D721Med (cell line): Measurements from ENCODE around the gene FAM83C.
"Not testable (repeated sequence)": the region's sequence is repeated elsewhere in the genome, so short reads cannot be mapped to it uniquely, and the experiment has no call there.

Experiments
- DNase-seq: peaks from one replicate; pipeline ENCODE4 v3.0.0; 2011; ENCODE audit warnings: low spot score; ENCODE audit not compliant: insufficient read length
- FAIRE-seq: peaks from 2 replicates; lab custom pipeline; 2011; peaks lifted over from hg19 to GRCh38; lab: Jason Lieb, UNC
- CTCF ChIP-seq: IDR thresholded peaks from 2 replicates; pipeline ENCODE4 v1.5.1; 2012; ENCODE audit warnings: mild to moderate bottlenecking, control low read depth; ENCODE audit not compliant: insufficient read depth; ENCODE audit errors: missing control alignments

FAM83C gene

DNA sequence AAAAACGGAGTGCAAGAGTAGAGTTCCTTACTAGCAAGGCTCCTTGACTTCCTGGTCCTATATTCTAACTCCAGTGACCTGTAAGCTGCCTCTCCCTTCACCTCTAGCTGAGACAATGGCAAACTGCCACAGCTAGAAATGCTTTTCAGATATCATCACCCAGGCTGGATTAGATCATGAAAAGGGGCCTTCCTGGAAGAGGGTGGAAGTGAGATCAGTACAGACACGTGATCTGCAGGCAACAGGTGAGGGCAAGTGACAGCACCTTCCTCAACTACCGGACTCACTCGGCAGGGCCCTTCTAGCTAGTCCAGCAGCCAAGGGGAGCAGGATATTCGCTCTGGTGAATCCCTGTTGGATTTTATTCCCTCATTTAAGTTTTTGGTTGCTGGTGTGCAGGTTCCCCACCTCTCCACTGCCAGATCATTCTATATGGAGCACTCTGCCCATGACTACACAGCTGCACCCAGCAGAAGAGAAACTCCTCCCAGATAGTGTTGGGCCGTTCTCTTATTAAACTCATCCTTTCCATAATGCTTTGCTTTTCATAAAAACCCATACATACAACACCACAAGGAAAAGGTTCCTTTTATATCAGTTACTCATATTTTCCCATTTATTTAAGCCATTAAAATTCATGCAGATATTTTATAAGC lies 26.4 kb upstream of the FAM83C start:
- DNase-seq (no peak), FAIRE-seq (no peak)
- TF ChIP-seq CTCF, result no peak

DNA sequence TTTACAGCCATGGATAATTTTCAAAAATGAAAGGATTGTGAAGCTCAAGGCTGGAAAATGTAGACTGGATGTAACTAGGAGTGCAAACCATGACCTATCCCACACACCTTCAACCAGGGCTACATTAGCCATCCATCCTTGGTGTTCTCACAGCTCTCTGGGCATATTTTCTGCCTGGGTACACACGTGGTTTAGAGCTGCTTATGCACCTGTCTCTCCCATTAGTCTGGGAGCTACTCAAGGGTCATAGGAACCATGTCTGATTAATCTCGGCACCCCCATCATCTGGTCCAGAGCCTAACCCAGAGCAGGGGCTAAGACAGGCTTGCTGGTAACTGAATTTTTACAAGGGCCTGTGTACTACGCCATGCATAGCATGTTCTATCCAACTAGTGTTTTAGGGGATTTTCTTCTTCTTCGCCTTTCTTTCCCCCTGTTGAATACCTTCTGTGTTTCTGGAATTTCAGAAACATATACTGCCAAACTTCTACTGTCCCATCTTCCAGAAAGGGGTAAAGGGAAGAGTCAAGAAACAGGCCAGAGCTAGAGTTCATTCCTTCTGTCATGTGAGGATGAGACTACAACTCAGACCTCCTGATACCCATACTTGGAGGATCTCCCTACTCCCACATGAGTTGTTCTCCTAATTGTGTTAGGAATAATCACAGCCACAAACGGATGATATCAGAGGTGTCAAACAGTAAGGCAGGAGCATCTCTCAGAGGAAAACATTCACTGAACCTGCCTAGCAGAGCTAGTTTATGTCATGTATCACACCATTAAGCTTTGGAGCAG lies 25.4 kb upstream of the FAM83C start:
- DNase-seq (no peak), FAIRE-seq (no peak)
- no peak for TF ChIP-seq CTCF

DNA sequence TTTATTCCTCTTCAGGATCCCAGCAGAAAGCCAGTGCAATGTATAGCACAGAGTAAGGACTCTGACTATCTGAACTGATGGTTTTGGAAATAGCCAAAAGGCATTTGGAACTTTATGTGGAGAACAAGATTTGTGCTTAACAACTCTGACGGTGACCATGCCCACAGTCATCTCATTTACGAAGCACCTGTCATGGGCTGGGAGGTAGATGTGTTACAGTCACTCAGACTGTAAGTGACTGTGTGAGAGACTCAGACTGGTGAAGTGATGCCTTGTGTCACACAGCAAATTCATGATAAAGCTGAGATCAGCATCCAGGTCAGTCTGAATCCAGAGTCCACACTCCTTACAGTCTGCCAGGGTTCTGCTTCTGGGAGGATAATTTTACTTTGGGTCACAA lies 23.9 kb upstream of the FAM83C start:
- no peak for TF ChIP-seq CTCF
- FAIRE-seq, result no peak

DNA sequence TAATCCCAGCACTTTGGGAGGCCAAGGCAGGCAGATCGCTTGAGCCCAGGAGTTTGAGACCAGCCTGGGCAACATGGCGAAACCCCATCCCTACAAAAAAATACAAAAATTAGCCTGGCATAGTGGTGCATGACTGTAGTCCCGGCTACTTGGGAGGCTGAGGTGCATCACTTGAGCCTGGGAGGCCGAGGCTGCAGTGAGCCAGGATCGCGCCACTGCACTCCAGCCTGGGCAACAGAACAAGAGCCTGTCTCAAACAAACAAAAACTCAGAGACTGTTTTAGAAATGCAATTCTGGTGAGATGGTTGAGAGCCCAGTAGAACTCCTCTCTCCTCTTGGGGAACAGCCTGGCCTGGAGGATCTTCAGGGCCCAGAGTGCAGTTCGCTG lies 23.4 kb upstream of the FAM83C start:
- not testable (repeated sequence) for DNase-seq, FAIRE-seq

More for the DNA sequence above, 23.9 kb upstream of the FAM83C start:
- DNase-seq, result no peak

- FAIRE-seq, result no peak
- TF ChIP-seq CTCF, result no peak
- DNase-seq, result no peak
Measured at GRCh38 chr20:35314816-35315631, 22.8 kb upstream of the FAM83C start.

DNA sequence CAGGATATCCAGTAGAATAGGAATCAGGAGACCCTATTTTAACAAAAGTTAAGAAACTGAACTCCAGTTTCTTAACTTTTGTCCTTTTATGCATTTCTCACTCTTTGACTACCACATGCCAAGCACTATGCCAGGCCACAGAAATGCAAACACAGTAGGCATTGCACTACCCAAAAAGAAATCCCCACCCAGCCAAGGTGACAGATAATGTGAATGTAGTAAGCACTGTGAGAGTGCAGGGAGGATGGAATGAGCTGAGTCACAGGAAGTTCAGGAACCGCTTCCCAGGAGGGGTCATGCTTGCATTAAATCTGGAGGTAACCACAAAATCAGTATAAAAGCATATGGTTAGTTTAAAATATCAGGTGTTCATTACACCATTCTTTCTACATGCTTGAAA lies 20.1 kb upstream of the FAM83C start:
- TF ChIP-seq CTCF, result no peak
- DNase-seq, result no peak
- no peak for FAIRE-seq

- no peak for TF ChIP-seq CTCF
- no peak for FAIRE-seq
Measured at GRCh38 chr20:35311822-35312221, 19.6 kb upstream of the FAM83C start.

More at GRCh38 chr20:35311822-35312221, 19.6 kb upstream of the FAM83C start:
- DNase-seq, result no peak
